HG03135 (cell line): ENCODE measurements around the gene MED22.
"Not testable (repeated sequence)": the region's sequence is repeated elsewhere in the genome, so short reads cannot be mapped to it uniquely, and the experiment has no call there.

Source experiments
- ATAC-seq: cut with Tn5 transposase; IDR thresholded peaks from one replicate; pipeline ENCODE4 v1.9.1; 2021; ENCODE audit warnings: mild to moderate bottlenecking, moderate library complexity; ENCODE audit not compliant: unreplicated experiment

Gene MED22

GRCh38 chr9:133377280-133377679 is 29.3 kb upstream of the MED22 start:
- ATAC-seq = not testable (repeated sequence)

DNA sequence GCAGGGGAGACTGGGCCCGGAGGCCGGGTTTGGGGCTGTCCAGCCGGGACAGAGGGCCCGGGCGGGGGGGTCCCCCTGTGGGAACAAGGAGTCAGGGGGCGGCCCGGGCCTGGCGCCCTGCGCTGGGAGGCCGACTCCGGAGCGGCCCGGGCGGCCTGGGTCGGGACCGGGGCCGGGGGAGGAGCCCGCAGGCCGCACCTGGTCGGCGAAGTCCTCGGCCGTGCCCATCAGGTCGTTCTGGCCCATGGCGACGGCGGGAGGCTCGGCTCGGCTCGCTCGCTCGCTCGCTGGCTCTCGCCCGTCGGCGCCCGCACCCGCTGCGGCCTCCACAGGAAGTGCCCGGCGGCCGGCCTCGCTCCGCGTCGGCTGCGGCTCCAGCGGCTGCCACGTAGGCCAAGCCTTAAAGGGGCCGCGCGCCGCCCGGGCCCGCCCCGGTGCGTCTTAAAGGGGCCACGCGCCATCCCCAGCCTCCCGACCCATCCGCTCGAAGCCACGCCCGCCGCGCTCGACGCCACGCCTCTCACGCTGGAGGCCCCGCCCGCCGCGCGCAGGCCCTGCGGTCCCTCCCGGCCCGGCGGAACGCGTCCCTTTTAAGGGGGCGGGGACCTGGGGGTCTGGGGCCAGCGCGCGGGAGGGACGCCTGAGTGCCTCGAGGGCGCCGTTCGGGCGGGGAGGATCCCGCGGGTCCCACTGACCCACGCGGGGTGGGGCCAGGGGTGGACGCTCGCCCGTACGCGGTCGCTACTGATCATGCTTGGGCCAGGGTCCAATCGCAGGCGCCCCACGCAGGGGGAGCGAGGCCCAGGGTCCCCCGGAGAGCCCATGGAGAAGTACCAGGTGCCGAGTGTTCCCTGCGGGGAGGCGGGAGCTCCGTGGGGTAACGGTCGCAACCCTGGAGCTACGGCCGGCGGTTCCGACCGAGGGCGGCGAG is 28.1 kb upstream of the MED22 start, which contains the start of the genes STKLD1 and SURF4:
Gene STKLD1, plus strand, starts transcription at position 643 of the 931 bp plus-strand sequence. Its CDS starts 108 bp downstream, at position 751.
Gene SURF4, minus strand, starts transcription at position 337 of the 931 bp plus-strand sequence. Its CDS starts 91 bp downstream, at position 246.
- peak; percentile 90 for ATAC-seq

GRCh38 chr9:133375116-133375723 is 27.3 kb upstream of the MED22 start:
- peak; percentile 11 for ATAC-seq

- no peak for ATAC-seq
Measured at GRCh38 chr9:133374612-133375115, 26.7 kb upstream of the MED22 start.

DNA sequence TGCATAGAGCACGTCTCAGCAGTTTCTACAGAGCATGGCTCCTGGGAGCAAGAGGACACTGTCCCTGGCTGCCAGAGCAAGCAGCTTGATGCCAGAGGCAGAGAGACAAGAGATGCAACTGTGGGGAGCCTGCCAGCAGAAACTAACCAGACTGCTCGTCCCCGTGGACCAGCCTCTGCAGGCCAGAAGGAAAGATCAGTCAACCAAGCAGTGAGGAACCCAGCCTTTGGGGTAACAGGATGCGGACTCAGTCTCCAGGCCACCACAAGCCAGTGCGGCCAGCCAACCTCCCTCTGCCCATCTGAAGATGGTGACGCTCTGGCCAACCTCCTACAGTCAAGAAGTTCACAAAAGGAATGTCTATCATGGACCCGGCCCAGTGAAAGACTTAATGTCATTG is 24.2 kb upstream of the MED22 start:
- no peak for ATAC-seq

DNA sequence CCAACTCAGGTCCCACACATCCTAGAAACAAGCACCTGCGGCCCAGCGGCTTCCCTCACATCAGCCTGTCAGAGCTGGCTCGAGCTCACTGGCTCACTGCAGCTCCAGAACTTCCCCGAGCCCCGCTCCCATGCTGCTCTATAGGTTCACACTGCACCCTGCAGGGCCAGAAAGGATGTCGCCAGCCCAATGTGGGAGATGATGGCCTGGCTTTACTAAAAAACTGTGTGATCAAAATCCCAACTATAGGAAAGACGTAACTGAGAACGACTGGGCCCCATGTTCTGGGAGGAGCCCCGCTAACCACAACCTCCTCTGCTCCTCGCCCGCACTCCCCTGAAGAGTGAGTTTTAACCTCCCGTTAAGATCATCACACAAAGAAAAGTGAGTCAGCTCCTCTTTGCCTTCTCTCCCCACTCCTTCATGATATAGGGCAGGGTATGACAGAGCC is 23.4 kb upstream of the MED22 start:
- no peak for ATAC-seq

DNA sequence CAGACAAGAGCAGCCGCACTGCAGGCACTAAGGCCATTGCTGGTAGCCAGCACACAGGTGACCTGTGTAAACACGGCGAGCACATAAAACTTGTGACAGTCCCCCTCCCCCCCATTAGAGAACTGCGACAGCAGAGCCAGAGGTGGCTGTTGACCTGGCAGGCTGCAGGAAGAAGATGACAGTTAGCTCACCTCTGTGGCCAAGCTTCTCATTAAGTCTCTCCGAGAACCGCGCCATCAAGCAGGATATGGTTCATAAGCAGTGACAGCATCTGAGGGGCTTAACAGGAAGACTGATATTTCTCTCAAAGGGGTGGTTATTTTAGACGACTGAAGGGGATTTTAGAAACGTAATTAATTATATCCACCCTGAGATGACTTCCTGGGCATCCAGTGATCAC is 22.8 kb upstream of the MED22 start:
- no peak for ATAC-seq

DNA sequence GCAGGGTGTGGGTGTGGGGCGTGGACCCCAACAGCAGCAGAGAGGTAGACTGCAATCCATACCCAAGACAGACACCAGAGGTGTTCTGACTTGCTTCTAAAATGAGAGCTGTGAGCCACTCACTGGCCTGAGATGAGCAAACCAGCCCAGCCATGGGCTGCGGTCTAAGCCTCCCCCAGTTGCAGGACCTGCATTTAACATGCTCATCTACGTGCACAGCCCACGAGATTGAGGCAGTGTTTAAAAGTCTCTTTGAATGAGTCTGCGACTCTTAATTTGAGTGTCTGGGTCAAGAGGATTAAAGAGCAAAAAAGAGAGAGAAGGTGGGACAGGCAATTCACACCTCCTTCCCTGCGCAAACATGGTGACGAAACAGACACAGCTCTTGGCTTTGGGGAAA is 22.0 kb upstream of the MED22 start:
- no peak for ATAC-seq

DNA sequence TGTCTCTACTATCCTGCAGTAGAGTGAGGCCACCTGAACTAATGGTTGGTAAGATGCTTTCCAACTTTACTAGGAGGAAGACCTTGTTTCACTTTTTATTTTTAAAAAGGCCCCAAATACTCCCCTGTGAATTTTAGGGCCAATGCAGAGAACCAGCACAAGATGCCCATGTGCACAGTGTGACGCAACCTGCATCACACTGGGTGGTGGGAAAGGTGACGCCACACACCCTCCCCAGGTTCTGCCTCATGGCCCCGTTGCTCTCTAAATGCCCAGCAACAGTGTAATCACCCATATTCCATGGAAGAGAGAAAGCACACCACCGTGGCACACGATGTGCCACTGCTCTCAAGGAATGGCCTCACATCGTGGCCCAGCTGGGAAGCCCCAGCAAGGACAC is 21.5 kb upstream of the MED22 start:
- ATAC-seq = no peak

DNA sequence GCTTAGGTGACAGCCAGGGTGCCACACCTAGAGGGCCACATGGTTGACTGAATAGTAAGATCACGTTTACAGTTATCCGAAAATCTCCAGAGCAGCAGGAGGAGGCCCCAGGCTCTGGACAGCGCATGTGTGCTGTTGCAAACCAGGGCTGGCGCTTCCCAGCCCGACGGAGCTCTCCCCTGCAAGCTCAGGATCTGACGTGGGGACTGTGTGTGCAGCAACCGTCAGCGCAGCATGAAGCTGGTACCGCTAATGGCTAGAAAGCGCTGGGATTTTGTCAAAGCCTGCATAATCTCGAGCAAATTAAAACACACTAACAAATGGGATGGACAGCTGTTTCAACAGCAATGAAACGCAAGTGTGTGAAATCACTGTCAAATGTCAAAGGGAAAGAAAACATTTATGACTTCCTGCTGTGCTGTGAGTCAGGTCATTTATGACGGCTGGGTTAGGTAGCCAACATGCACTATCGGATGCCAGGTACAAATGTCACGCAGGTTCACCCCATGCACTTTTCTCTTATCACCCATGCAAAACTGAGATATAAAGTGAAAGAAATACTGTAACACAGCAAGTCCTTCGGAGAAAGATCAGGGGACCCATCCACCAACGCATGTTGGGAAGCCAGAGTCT is 20.4 kb upstream of the MED22 start:
- no peak for ATAC-seq

DNA sequence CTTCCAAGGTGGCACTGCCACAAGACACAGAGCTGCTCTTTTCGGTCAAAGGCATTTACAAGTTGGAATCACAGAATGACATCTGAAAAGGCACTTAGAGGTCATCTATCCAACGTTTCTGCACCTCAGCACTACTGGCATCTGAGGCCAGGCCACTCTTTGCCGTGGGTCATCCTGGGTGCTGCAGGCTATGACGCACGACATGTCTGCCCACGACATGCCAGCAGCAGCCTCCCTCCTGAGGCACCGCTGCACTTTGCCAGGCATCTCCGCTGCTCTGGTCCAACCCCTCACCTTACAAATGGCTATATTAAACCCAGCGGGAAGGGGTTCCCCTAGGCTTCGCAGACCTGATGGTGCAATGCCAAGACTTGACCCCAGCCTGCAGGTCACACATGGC is 19.8 kb upstream of the MED22 start:
- ATAC-seq = no peak

GRCh38 chr9:133367221-133367620 is 19.3 kb upstream of the MED22 start:
- no peak for ATAC-seq

DNA sequence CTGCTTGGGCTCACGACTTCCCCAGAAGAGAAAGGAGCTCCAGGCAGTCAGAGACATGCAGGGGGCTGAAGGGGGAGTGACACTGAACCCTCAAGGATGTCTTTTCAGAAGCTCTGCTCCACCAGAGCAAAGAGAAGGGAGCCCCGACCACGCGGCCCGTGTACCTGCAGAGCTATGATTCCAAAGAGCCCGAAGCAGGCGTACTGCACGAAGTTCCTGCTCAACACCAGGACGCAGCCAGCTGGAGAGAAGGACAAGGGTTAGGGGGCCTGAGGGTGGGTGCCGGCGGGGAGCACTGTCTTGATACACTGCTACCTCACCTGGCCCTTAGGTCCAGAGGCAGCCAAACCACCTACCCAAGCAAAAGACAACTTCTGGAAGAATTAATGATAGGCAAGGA is 18.5 kb upstream of the MED22 start:
- ATAC-seq = no peak

DNA sequence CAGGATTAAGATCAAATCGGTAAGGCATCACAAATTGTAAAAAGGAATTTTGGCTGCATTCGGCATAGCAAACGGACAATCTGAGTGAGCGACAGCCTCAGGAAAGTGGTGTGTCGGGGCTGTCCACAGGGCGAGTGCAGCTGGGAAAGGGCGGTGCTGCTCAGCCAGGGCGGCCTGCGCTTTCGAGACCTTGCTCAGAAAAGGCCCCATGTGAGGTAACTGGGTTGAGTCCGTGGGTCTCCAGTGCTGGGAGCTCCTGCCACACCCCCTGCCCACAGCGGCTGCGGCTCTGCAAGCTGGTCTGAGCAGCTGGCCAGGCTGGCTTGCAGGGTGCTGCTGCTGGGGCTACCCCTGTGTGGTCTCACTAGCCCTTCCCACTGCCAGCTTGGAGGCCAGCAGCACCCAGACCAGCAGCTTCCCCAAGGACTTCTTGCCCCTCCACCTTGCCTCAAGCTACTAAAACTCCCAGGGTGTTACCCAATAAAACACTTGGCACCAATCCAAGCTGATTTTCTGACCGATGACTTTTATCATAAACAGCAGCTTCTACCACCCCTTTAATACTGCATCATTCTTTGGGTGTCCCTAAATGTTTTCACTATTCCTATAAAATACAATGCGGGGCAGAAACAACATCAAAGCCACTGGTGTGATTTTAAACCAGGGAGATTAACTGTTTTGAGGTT is 14.6 kb upstream of the MED22 start:
- no peak for ATAC-seq

- ATAC-seq = no peak
Measured at GRCh38 chr9:133361507-133362092, 13.7 kb upstream of the MED22 start.

GRCh38 chr9:133360400-133361393 is 12.8 kb upstream of the MED22 start:
- no peak for ATAC-seq

DNA sequence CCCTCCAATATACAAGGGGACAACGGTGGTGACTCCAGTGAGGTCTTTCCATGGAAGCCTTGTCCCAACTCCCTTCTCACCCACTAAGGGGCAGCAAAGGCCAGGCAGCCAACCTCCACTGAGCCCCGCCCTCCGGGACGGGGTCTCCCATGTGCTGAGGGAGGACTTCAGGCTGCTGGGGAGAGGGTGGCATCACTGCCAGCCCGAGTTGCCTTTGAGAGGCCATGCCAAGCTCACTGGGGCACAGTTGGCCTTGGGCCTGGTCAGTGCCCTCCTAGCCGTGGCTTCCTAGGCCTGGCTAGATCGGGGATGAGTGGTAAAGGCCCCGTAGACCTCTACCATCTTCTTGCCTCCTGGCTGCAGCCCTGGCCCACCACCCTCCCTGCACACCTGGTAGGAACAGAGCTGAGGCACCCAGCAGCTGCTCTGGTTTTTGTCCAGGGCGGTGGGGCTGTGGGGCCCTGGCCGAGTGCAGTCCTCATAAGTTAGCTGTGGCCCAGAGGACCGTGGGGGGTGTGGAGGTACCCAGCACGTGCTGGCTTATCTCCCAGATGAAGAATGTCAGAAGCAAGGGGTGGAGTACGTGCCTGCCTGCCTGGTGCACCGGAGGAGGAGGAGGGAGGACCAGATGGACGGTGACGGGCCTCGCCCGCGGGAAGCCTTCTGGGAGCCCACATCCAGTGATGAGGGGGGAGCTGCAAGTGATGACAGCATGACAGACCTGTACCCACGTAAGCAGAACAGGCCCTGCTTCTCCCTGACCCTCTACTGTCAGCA is 11.7 kb upstream of the MED22 start:
- no peak for ATAC-seq

GRCh38 chr9:133357656-133358055 is 9.7 kb upstream of the MED22 start:
- no peak for ATAC-seq
